ENCODE results near the gene CENPN.

CENPN gene

DNA sequence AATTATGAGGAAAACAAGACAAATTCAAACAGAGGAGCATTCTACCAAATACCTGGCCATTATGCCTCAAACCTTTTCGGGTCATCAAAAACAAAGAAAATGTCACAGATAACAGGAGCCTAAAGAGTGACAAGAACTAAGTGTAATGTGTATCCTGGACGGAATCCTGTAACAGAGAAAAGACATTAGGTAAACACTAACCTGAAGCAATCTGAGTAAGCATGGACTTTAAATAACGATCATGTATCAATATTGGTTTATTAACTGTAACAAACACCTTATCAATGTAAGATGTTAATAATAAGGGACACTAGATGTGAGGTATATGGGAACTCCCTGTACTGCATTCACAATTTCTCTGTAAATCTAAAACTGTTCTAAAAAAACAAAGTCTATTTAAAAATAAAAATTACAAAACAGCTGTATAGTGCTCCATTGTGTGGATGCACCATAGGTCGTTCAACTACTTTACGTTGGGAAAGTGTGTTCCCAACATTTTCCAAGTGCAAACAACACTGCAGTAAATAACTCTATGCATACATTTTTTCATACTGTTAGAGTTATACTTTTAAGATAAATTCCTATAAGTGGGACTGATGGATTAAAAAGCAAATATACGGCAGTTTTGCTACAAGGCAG, 15.1 kb upstream of the CENPN start:
- no peak for DNase-seq (ENCODE audit: low spot score)

DNA sequence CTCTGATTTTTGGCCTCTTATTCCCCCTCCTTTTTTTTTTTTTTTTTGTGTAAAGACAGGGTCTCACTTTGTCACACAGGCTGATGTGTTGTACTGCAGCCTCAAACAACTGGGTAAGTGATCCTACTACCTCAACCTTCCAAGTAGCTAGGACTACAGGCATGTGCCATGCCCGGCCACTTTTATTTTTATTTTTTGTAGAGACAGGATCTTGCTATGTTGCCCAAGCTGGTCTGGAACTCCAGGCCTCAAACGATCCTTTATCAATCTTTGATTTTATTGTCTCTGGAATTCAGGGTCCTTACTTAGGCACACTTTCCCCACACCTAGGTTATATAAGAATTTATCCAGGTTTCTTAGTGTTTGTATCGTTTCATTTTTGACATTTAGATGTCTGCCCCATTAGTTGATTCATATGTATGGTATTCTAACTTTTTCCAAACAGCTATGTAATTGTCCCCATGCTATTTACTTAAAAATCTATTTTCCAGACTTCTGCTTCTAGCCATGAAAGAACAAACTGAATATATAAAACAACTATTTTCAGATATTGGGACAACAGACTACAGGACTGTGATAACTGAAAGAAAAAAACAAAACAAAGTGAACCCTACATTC, 14.2 kb upstream of the CENPN start:
- no peak for DNase-seq (ENCODE audit: low spot score)

DNA sequence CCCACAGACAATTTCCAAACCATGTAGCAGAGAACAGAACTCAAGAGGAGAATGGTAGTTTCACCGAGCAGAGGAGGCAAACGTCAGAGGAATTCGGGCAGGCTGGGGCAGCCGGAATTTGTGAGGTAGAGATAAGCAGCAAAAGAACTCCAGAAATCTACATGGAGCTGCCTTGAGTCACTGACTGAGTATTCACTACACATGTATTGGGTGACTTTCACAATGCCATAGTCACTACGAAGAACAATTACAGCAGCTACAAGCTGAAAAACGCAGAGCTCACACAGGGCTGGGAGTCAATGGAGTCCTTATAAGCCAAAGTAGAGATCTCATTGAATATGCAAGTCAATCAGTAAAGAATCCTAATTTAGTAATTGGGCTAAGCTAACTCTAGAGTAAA, 13.7 kb upstream of the CENPN start:
- peak; percentile 44 for DNase-seq (ENCODE audit: low spot score)

DNA sequence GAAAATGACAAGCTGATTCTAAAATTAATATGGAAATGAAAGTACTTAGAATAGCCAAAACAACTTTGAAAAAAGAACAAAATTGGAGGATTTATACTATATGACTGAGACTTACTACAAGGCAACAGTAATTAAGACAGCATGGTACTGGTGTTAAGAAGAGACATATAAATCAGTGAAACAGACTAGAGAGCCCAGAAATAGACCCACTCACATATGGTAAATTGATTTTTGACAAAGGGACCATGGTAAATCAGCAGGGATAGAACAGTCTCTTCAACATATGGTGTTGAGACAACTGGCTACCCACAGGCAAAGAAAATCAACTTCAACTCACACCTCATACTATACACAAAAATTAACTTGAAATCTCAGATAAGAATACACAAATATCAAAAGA, 13.2 kb upstream of the CENPN start:
- no peak for DNase-seq (ENCODE audit: low spot score)

DNA sequence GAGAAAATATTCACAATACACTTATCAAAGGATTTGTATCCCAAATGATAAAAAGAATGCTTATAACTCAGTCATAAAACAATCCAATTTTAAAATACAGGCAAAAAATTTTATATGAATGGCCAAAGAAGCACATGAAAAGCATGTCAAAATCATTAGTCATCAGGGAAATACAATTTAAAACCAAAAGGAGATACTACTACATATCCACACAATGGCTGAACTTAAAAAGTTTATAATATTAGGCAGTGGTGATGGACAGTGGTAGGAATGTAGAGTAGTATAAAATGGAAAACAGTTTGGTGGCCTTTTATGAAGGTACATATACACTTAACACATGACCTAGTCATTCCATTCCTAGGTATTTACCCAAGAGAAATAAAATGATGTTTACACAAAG, 12.6 kb upstream of the CENPN start:
- no peak for DNase-seq (ENCODE audit: low spot score)

DNA sequence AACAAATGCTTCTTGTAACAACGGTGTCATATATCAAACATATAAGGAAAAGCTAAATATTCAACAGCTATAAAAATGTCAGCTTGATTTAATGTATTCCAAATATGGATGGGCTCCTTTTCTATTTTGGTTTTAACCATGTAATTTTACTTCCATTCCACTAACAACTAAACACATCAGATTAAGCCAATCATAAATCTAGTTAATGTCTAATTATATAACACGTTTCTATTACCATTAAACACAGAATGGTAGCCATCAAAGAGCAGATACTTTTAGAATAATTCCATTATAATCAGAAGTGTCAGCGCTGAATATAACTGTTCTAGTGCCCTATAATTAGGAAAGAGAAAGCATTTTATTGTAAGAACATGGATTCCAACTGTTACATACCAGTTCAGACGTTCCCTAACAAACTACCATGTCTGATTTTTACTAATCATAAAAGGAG, 10.3 kb upstream of the CENPN start:
- DNase-seq (ENCODE audit: low spot score), result no peak

DNA sequence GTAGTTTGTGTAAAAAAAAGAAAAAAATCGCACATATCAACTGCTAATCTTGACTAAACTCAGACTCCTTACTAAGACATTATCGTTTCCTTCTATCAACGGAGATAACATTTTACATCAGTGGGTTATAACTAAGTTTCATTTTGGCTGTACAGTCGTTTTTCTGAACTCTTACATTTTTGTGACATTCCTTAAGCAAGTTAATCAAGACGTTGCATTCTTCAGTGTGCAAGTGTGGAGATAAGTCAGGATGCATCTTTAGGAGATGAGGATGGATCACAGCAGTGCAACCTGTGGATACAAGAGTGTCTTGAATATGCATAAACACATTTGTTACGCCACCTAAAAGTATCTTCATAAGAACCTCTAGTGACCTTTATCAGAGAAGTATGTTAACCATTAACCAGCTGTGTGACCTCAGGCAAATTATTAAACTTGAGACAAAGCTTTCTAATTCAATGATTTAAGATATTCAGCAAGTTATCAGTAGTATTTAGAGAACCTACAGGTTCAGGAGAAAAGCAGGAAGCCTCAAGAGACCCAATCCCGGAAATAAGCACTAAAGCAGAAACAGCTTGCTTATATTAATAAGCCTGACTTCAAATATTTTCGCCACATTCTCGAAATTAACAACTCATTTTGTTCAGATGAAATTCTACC, 9.7 kb upstream of the CENPN start:
- DNase-seq (ENCODE audit: low spot score), result no peak

DNA sequence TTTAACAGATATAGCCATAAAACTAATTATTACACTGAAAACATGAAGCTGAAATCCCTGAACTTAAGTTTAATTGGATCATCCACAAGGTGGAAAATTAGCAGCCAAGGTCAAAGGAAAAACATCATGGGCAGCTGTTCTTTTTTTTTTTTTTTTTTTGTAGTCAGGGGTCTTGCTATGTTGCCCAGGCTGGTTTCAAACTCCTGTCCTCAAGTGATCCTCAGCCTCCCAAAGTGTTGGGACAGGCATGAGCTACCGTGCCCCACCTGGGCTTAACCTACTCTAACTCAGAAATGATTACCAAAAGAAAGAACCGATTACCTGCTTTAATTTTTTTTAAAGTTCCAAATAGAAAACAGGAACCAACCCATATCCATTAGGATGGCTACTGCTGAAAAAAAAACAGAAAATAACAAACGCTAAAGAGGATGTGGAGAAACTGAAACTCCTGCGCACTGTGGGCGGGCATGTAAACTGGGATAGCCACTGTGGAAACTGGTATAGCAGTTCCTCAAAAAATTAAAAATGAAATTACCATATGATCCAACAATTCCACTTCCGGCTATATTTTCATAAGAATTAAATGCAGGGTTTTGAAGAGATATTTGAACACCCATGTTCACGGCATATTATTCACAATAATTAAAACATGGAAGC, 8.9 kb upstream of the CENPN start:
- no peak for DNase-seq (ENCODE audit: low spot score)

DNA sequence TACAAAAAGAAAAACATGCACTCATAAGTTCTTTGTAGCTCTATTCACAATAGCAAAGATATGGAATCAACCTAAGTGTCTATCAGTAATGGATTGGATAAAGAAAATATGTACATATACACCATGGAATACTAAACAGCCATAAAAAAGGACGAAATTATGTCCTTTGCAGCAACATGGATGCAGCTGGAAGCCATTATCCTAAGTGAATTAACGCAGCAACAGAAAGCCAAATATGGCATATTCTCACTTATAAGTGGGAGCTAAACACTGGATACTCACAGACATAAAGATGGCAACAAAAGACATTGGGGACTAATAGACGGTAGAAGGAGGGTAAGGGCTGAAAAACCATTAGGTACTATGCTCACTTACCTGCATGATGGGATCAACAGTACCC, 6.1 kb upstream of the CENPN start:
- DNase-seq (ENCODE audit: low spot score), result no peak

DNA sequence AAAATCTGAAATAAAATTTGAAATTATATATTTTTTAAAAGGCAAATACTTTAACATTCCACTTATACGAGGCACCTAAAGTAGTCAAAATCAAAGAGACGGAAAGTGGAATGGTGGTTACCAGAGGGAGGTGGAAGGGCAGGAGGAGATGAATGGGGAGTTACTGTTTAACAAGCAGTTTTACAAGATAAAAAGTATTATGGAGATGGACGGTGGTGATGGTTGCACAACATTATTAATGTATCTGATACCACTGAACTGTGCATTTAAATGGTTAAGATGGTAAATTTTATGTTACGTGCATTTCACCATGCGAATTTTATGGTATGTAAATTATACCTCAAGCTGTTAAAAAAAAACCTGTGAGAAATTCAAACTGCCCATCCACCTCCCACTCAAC, 5.7 kb upstream of the CENPN start:
- DNase-seq (ENCODE audit: low spot score), result no peak

DNA sequence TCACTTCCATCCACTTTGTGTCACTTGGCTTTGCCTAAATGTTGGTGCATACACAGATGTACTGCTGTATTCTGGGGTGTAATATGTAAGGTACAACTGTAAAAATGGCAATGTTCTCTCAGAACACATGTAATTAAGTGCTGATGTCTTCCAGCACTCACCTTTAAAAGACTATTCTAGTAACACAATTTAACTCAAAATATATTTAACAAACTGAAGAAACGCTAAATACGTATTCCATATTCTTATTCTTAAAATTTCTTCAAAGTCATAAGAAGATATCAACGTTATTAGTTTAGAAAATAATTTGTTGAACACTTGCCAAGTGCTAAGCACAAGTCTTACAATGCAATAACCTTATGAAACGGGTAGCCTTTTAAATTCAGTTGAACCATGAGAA, 4.0 kb upstream of the CENPN start:
- DNase-seq (ENCODE audit: low spot score), result no peak

DNA sequence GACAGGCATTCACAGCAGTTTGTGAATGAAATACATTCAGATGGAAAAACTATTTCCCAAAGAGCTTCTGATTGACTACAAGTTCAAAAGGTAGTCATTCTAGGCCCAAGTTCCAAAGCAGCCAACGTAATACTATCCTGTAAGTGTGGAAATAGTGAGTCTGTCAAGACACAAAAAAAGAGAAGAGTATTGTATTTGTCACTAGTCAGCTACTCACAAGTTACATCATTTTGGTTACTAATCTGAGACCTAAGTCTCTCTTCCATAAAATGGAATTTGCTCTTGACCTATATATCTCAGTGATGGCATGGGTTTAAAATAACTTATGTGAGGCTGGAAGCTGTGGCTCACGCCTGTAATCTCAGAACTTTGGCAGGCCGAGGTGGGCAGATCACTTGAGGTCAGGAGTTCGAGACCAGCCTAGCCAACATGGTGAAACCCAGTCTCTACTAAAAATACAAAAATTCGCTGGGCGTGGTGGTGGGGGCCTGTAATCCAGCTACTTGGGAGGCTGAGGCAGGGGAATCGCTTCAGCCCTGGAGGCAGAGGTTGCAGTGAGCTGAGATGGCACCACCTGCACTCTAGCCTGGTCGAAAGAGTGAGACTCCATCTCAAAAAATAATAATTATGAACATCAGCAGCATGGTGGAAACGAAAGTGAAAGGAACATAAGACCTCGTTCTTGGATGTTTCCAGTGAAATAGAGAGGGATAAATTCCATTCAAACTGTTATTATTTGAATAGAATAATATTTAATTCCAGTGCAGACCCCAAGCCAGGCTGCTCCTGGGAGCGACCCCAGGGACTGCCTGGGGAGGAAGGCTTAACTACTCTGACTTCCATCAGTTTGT, 3.2 kb upstream of the CENPN start:
- DNase-seq (ENCODE audit: low spot score), result no peak

DNA sequence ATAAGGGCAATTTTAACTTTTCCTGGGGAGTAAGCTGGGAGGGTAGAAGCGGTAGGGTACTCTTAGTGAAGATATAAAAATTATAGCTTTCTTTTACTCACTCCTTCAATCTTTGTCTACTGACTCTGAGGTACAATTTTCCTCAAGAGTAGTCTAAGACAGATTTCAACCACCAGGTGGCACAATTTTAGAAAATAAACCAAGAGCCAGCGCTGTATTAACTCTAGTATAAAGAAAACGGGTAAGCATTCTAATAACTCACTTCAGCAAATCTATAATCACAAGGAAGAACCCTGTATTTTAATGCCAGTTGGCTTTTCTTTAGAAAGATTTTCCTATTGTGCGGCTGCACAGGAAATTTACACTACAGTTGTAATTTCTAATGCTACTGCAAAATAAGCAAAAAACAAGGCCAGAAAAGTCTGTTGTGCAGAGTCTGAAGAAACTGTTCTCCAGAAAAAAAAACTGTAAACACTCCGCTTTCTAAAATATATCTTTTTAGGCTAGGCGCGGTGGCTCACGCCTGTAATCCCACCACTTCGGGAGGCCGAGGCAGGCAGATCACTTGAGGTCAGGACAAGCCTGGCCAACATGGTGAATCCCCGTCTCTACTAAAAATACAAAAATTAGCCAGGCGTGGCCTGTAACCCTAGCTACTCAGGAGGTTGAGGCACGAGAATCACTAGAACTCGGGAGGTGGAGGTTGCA, 2.2 kb upstream of the CENPN start:
- DNase-seq (ENCODE audit: low spot score), result no peak

DNA sequence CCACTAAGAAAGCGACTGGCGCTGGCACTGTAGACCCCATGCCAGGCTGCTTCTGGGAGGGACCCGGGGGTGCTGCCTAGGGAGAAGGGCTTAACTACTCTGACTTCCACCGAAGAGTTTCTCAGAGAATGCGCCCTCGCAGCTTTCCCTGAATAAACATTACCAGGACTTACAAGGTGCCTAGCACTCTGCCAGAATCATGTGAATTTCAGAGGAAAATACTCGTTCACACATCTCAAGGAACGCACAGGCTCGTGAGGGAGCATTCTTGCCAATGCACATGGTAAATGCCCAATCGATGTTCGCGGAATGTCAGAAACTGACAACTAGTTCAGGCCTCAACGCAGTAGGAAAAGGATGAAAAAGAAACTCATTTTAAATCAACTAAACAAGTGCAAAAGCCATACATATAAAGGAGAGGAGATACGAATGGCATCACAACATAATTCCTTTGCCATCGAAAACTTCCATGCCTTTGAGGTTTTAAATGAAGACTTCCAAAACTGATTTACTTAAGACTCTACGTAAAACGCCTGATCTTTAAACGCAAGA, 1.3 kb upstream of the CENPN start:
- no peak for DNase-seq (ENCODE audit: low spot score)

DNA sequence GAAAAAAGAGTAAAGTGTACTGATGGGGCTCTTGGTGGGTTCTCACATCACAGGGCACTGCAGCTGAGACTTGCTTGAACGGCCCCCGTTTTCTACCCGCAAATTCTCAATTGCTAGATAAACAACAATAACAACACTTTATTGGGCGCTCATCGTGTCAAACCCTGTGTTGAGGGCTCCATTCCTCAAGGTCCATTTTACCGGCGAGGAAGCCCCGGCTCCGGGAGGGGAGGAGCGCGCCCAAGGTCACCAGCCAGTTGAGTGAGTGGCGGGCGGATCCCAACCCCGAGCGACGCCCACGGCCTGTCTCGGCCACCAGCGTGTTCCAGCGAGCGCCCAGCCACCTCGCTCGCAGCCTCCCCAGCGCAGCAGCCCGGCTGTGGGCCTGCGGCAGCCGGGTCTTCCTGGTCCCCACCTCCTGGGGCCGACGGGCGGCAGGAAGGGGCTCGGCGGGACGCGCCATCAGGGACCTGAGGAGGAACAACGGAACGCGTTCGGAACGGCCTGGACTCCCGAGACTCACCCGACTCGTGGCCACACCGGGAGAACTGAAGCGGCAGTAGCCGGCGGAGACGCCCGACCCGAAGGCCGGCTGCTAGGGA, 702 bp upstream of the CENPN start:
- DNase-seq (ENCODE audit: low spot score), result peak; percentile 46

DNA sequence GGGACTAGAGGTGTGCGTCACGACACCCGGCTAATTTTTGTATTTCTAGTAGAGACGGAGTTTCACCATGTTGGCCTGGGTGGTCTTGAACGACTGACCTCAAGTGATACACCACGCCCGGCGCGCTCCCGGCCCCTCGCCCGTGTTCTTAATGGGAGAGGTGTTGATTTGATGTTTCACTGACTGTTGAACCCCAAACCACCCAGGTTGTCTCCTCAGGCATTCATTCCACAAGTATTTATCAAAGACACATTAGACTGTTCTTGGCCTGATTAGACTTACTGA, 1.4 kb downstream of the CENPN start:
- no peak for DNase-seq (ENCODE audit: low spot score)

DNA sequence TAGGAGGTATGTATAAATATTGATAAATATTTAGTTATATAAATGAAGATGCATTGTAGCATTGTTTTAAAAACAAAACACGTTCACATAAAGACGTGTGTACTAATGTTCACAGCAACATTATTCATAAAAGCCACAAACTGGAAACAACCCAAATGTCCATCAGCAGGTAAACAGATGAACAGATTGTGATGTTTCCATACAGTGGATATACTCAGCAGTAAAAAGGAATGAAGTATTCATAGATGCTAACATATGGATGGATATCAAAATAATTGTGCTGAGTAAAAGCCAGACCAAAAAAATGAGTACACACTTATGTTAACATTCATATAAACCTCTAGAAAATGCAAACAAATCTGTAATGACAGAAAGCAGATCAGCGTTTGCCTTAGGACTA, 6.0 kb downstream of the CENPN start:
- no peak for DNase-seq (ENCODE audit: low spot score)

DNA sequence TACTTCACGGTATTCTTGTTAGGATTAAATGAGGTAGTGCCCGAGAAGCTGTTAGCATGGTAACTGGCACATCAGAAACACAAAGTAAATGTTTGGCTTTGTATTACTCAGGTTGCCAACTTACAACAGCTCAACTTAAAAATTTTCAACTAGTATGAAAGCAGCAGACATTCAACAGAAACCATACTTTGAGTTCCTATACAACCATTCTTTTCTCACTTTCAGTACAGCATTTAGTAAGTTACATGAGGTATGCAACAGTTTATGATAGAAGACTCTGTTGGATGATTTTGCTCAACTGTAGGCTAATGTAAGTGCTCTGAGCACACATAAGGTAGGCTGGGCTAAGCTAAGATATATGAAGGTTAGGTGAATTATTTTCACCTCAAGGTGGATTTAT, 7.7 kb downstream of the CENPN start:
- no peak for DNase-seq (ENCODE audit: low spot score)

DNA sequence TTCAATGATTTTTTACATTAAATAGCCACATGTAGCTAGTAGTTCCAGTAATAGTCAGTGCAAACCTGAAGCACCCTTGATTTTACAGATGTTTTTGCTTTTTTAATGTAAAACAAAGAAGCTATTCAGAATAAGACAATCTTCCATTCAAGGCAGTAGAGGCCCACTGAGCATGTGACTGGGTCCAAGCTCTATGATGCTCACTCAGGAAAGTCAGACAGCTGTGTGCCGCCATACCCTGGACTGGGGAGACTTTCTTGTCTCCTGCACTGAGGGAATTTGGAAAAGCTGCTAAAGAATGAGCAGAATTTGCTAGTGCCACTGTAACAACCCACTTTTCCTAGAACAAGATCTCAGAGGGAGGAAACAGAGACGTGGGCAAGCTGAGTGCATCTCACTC, 11.5 kb downstream of the CENPN start:
- DNase-seq (ENCODE audit: low spot score), result no peak

DNA sequence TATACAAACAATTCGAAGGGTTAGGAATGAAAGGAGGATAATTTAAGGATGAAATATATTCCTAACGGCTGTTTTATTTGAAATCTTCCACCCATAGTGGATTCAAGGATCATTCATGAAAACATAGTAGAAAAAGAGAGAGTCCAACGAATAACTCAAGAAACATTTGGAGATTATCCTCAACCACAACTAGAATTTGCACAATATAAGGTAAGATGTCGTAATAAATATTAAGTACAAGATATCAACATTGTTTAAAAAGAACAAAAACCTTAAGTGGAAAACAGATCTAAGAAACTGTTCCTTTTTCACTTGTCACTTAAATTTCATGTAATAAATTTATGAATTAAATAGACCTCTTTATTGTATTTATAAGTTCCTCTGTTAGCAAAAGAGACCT, 19.4 kb downstream of the CENPN start:
- DNase-seq (ENCODE audit: low spot score), result no peak

DNA sequence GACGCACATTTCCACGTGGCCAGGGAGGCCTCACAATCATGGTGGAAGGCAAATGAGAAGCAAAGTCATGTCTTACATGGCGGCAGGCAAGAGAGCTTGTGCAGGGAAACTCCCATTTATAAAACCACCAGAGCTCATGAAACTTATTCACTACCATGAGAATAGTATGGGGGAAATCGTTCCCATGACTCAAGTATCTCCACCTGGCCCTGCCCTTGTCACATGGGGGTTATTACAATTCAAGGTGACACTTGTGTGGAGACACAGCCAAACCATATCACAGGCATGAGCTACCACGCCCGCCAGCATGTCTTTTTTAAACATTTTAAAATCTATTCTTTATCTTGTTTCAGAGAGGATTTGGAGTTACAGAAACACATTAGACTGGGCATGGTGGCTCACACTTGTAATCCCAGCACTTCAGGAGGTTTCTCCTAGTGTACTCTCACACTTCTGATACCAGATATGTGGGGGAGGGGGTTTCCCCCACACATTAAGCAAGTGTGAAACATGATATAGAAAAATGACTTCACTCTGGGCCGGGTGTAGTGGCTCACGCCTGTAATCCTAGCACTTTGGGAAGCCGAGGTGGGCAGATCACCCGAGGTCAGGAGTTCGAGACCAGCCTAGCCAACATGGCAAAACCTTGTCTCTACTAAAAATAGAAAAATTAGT, 23.1 kb downstream of the CENPN start:
- no peak for DNase-seq (ENCODE audit: low spot score)
